ENCODE measurements around the gene FGF9.

Gene FGF9

DNA sequence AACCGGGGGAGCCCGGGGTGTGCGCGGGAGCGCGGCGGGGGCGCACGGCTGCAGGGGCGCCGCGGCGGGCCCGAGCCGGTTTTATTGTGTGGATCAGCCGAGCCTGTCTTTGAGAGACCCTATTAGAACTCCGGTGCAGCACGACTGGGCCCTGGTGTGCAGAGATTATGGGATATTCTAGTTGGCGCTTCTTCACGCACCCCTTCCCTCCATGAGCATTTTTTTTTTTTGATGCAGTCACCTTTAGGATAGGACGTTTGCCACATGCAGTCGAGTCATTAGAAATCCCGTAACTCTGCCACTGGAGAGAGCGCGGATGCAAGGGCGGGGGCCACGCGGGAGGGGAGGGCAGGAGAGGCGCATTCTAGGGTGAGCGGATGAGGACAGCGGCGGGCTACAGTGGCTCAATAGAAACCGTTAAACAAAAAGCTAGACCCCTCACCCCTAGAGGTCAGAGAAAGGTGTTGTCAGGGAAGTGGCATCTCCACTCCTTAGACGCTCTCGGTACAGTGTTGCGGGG, 3.7 kb downstream of the FGF9 start:
- no peak for DNase-seq (ENCODE audit: low read depth)

- no peak for DNase-seq (ENCODE audit: low read depth)
Observed at GRCh38 chr13:21675095-21675991, 4.5 kb downstream of the FGF9 start.

DNA sequence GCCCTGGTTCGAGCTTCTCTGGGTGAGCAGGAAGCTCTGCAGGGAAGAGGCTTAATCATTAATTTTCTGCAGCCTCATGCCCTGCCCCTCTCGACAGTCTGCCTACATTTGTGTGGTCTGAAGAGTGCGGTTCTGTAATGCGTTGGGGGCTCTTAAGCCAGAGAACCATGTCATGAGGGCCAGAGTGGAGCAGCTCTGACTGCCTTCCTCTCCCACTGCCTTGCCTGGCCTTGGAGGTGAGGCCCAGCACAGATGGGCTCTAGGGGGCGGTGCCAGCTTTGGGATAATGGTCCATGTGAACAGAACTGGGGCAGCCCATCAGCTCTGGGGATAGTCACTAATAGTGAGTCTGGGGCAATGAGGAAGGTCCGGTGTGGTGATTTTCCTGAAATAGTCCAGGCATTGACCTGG, 5.7 kb downstream of the FGF9 start:
- DNase-seq (ENCODE audit: low read depth) = no peak

DNA sequence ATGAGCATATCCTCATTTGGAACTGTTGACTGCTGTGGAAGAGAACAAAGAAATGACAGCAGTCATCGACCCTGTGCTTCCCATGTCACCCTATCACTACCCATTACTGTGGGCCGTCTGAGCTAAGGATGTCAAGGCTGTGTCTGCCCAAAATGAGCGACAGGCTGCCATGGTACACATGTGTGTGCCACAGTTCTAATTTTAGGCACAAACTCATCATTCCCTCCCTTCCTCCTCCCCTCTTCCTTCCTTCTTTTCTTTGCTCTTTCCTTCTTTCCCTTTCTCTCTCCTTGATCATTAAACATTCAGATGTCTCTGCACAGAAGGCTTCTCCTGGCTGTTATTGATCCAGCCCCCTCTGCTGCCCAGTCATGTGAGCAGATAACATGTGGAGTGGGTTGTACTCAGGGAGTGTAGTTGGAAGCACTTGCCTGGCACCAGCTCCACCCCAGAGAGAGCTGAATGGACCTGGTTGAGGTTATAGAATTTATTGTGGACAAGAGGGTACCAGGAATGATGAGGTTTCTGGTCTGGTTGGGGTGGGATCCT, 6.3 kb downstream of the FGF9 start:
- DNase-seq (ENCODE audit: low read depth) = no peak

GRCh38 chr13:21683034-21683733, 12.3 kb downstream of the FGF9 start:
- DNase-seq (ENCODE audit: low read depth) = no peak

- no peak for DNase-seq (ENCODE audit: low read depth)
Observed at GRCh38 chr13:21684576-21684975, 13.7 kb downstream of the FGF9 start.

DNA sequence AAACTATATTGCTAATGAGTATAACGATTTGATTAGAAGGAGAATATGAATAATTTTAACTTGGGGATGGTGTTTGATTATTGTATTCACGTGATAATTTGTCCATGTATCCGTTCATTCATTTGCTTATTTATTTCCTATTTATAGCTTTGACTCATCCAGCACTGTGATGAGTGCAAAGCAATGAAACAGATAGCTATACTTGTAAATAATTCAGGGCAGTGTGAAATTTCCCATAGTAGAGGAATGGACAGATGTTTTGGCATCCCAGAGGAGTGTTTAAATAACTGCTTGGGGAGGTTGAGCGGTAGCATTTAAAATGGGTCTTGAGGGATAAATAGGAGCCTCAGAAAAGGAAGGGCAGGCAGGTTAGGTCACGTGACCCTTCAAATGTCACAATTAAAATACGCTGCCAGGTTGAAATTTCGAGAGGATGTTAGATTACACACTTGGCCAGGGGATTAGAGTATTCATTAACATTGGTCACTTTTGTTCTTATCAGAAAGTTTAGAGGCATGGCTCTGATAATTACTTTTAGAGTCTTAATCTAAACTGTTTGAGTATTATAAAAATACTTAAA, 14.7 kb downstream of the FGF9 start:
- DNase-seq (ENCODE audit: low read depth) = no peak

GRCh38 chr13:21686751-21687391, 16.0 kb downstream of the FGF9 start:
- DNase-seq (ENCODE audit: low read depth) = no peak

- DNase-seq (ENCODE audit: low read depth) = no peak
Observed at GRCh38 chr13:21688056-21688455, 17.2 kb downstream of the FGF9 start.

- no peak for DNase-seq (ENCODE audit: low read depth)
Observed at GRCh38 chr13:21689097-21689496, 18.2 kb downstream of the FGF9 start.

GRCh38 chr13:21690955-21691354, 20.1 kb downstream of the FGF9 start:
- no peak for DNase-seq (ENCODE audit: low read depth)

DNA sequence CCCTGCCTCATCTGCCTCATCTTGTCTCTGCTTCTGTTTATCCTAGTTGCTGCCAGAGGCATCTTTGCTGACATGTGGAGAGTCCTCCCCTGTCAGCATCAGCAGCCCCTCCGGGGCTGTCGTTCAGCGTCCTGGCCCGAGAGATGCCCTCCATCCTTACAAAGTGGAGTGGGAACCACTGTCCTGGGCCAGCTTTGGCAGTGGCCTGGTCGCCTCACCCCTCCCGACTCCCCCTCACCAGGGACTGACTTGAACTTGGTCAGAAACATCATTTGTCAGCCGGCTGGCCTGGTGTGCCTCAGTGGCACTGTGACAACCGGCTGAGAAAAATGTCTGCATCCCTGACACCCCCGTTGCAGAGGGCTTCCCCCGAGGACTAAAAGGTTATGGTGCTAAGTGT, 20.6 kb downstream of the FGF9 start:
- DNase-seq (ENCODE audit: low read depth) = no peak

GRCh38 chr13:21691928-21692327, 21.1 kb downstream of the FGF9 start:
- DNase-seq (ENCODE audit: low read depth) = no peak

DNA sequence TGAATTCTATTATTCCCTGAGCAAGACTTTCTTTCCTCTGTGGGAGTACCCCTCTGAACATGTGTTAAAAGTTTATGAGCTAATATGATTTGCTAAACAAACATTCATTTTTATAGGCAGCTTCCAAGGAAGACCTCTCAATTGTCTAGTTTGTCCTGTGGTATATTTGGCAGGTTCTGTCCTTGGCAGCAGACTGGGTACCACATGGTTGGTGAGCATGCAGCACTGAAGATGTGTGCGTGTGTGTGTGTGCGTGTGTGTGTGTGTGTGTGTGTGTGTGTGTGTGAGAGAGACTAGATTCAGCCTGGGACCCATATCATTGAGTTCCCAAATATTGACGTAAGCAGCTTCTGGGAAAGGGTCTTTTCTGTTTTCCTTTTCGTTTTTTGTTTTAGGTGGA, 24.0 kb downstream of the FGF9 start:
- DNase-seq (ENCODE audit: low read depth) = no peak

GRCh38 chr13:21695546-21695945, 24.7 kb downstream of the FGF9 start:
- DNase-seq (ENCODE audit: low read depth) = no peak

DNA sequence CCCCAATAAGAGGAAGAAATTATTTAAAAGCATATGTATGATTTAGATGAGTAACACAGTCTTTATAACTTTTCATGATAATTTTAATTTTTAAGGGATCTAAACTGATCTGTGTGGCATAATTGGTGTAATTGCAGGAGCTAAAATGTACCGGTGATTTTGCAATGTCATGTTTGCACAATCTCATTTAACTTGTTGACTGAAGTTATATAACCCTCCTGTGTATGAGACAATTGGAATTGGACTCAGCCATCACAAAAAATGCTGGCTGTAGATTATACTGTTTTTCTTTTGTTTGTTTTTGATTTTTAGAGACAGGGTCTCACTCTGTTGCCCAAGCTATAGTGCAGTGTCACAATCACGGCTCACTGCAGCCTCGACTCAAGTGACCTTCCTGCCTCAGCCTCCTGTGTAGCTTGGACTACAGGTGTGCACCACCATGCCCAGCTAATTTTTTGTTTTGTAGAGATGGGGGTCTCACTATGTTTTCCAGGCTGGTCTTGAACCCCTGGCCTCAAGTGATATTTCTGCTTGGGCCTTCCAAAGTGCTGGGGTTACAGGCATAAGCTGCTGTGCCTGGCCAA, 26.1 kb downstream of the FGF9 start:
- DNase-seq (ENCODE audit: low read depth) = no peak

DNA sequence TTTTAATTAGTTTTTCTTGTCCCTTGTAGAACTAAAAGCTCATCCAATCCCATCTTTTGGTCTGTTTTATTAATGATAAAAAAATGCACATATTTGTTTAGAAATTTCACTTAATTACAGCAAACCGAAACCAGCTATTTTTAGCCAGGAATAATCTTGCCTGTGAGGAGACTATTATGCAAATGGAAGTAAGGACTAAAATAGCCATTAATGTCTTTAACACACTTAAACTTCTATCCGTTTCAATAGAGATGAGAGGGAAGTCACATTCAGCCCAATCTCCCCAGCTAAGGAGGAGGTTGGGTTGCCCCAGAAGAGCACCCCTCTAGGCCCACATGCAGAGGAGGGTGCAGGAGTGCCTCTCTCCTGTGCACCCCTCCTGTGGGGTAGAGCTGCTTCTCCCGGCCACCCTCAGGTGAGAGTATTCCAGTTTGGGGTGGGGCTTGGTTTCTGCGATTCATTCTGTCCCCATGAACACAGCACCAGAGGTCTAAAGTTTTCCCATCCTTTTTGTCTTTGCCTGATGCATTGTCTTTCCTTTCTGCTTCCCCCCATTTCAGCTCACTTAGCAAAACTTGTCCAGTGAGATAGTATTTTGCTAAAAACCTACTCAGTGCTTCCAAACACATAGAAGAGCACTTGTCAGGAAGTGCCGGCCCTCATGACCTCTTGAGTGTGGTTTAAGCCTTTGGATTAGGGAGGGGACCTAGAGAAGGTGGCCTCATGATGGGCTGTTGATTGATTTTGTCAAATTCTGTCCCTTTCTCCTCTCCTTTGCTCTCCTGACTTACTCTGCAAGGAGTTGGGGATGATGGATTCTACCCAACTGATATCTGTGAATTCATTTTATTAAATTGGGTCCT, 28.2 kb downstream of the FGF9 start:
- no peak for DNase-seq (ENCODE audit: low read depth)

- DNase-seq (ENCODE audit: low read depth) = no peak
Observed at GRCh38 chr13:21701460-21701859, 30.6 kb downstream of the FGF9 start.

DNA sequence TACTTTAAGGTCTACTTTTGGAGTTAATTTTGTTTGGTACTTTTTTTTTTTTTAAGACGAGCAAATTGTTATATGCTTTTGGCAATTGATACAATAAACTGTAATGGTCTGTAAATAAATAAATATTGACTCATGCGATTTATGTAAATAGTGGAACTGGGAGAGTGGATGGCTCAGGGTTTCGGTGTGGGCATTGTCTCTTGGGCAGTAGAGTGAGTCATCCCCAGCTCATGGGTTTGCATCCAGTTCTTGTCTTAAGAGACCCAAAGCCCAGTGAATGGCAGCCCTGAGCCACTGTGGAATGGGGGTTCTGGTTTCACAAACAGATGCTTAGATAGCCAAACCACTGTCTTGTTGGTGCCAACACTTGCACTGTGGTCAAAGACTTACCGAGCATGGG, 33.0 kb downstream of the FGF9 start:
- no peak for DNase-seq (ENCODE audit: low read depth)

GRCh38 chr13:21707586-21707985, 36.7 kb downstream of the FGF9 start:
- DNase-seq (ENCODE audit: low read depth) = no peak

GRCh38 chr13:21709697-21710096, 38.8 kb downstream of the FGF9 start:
- no peak for DNase-seq (ENCODE audit: low read depth)

Data from fibroblast of gingiva (primary cell).